ENCODE measurements around the gene CTNND2.

- TF ChIP-seq CBFA2T3 (IDR thresholded peaks at IDR 0.05), result no peak
- no peak for TF ChIP-seq ZBTB34 (CRISPR knock-in tag; IDR thresholded peaks at IDR 0.05)
- no peak for TF ChIP-seq ZNF253 (CRISPR knock-in tag; conservative IDR thresholded peaks at IDR 0.05)
- TF ChIP-seq MAFK (IDR thresholded peaks at IDR 0.05; ENCODE audit: low read length), result no peak
- no peak for TF ChIP-seq CTCF (IDR thresholded peaks at IDR 0.05 in 2 of 3, conservative IDR thresholded peaks at IDR 0.05 in 1 of 3; ENCODE audit: insufficient read depth in 2 of 3, low read depth in 1 of 3, low read length in 3 of 3)
- TF ChIP-seq ZNF3 (CRISPR knock-in tag; IDR thresholded peaks at IDR 0.05), result no peak
These were observed 643.0 kb downstream of the CTNND2 start for GRCh38 chr5:11261241-11261640.

Data from K562 (cell line).